Activated CD4-positive, alpha-beta memory T cell treated with anti-CD3 and anti-CD28 coated beads, Interleukin-2, amount 10 ng/mL, durations not matched to agents 7 days and 5 days (primary cell): ENCODE results near the gene H2AZ2. TPM values are rescaled to one million over a fixed set of nuclear protein-coding genes. Genes with fewer than 3 reads are reported as not detected.
"Not testable (repeated sequence)": the region's sequence is repeated elsewhere in the genome, so short reads cannot be mapped to it uniquely, and the experiment has no call there.

Source experiments
- CTCF ChIA-PET: fragments of 350-600 bp; sonication (Branson Sonifier 250); formaldehyde crosslinking; loops from one replicate; lab custom pipeline; 2021; ENCODE audit warnings: antibody characterized with exemption, inconsistent platforms; lab: Charles Lee
- POLR2A ChIA-PET: fragments of 350-600 bp; sonication (Branson Sonifier 250); formaldehyde crosslinking; loops from one replicate; lab custom pipeline; 2021; ENCODE audit warnings: antibody characterized with exemption; lab: Charles Lee
- DNase-seq: peaks from one replicate; pipeline ENCODE4 v3.0.0-alpha.2; 2020
- H3K27ac Mint-ChIP-seq: one replicate; pipeline ENCODE4 v1.8.0; 2021; ENCODE audit warnings: mild to moderate bottlenecking, mixed read lengths
- H3K27me3 Mint-ChIP-seq: one replicate; pipeline ENCODE4 v1.8.0; 2021; ENCODE audit warnings: mixed read lengths
- H3K36me3 Mint-ChIP-seq: one replicate; pipeline ENCODE4 v1.8.0; 2021; ENCODE audit warnings: low read depth, mixed read lengths
- H3K4me1 Mint-ChIP-seq: one replicate; pipeline ENCODE4 v1.8.0; 2021; ENCODE audit warnings: mixed read lengths
- H3K4me3 Mint-ChIP-seq: one replicate; pipeline ENCODE4 v1.8.0; 2021; ENCODE audit warnings: mild to moderate bottlenecking, mixed read lengths
- H3K9me3 Mint-ChIP-seq: one replicate; pipeline ENCODE4 v1.8.0; 2021; ENCODE audit warnings: mixed read lengths
- total RNA-seq, 2 experiments: library from RNA; stranded (reverse); gene quantifications; one replicate each; pipeline ENCODE4 v1.2.3, GENCODE V29; 2021

The H2AZ2 gene
- total RNA-seq, 2 experiments from 2014 or later = 322 to 330 TPM

DNA sequence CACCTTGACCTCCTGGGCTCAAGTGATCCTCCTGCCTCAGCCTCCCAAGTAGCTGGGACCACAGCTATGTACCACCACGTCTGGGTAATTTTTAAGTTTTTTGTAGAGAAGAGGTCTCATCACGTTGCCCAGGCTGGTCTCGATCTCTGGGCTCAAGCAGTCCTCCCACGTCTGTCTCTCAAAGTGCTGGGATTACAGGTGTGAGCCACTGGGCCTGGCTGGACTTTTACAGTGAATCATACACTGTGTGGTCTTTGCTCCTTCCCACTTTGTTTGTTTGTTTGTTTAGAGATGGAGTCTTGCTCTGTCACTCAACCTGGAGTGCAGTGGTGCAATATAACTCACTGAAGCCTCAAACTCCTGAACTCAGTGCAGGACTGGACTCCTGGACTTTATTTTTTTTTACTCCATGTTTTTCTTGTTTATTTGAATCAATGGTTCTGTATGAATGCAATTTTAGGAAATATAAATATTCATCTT is 38.9 kb downstream of the H2AZ2 start:
- ChIA-PET POLR2A (interaction anchor here (1.7 kb wide), 1 partner anchor 11 kb away, joined by 5 read pairs; no protein-coding TSS in a partner anchor), CTCF (interaction anchor here (1.2 to 1.3 kb wide), 2 partner anchors 11 to 111 kb away, joined by 3 to 4 read pairs; no protein-coding TSS in a partner anchor)
- H3K4me3 Mint-ChIP-seq = no peak overlapping the region
- no peaks in the 10 kb centered on the region for H3K27me3 Mint-ChIP-seq
- H3K4me1 Mint-ChIP-seq = peaks cover 4% of the 10 kb centered on the region
- H3K9me3 Mint-ChIP-seq = no peaks in the 10 kb centered on the region
- no peak overlapping the region for H3K27ac Mint-ChIP-seq
- no peak for DNase-seq
- H3K36me3 Mint-ChIP-seq = peaks cover 9% of the 10 kb centered on the region

DNA sequence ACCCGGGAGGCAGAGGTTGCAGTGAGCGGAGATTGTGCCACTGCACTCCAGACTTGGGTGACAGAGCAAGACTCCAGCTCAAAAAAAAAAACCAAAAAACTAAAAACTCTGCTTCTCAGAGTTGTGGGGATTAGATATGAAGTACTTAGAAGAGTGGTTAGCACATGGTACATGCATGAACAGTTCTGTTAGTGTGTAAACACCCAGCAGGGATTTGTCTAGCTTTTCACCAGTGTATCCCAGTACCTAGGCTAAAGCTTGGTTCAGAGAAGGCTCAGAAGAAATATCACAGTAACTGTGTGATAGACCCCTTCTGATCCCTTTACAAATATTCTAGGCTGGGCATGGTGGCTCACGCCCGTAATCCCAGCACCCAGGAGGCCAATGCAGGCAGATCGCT is 41.9 kb downstream of the H2AZ2 start:
- peaks cover 14% of the 10 kb centered on the region for H3K4me1 Mint-ChIP-seq
- no peak overlapping the region for H3K4me3 Mint-ChIP-seq
- DNase-seq = no peak
- no peaks in the 10 kb centered on the region for H3K27me3 Mint-ChIP-seq
- no peak overlapping the region for H3K27ac Mint-ChIP-seq
- CTCF ChIA-PET = interaction anchor here (0.6 kb wide), 1 partner anchor 202 kb away, joined by 3 read pairs; no protein-coding TSS in a partner anchor
- no peaks in the 10 kb centered on the region for H3K9me3 Mint-ChIP-seq
- H3K36me3 Mint-ChIP-seq = peaks cover 32% of the 10 kb centered on the region
- POLR2A ChIA-PET = interaction anchor here (1.0 kb wide), 2 partner anchors 9 to 148 kb away, joined by 4 to 5 read pairs; partner anchors contain the start of gene PPIA

DNA sequence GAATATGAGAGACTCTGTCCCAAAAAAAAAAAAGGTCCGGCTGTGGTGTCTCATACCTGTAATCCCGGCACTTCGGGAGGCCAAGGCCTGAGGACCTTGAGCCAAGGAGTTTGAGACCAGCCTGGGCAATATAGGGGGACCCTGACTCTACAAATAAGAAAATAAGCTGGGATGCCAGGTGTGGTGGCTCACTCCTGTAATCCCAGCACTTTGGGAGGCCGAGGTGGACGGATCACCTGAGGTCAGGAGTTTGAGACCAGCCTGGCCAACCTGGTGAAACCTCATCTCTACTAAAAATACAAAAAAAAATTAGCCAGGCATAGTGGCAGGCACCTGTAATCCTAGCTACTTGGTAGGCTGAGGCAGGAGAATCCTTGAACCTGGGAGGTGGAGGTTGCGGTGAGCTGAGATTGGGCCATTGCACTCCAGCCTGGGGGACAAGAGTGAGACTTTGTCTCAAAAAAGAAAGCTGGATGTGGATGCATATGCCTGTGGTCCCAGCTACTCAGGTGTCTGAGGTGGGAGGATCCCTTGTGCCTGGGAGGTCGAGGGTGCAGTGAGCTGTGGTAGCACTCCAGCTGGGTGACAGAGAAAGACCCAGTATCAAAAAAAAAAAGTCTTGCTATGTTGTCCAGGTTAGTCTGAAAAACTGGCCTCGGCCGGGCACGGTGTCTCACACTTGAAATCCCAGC is 43.9 kb downstream of the H2AZ2 start:
- DNase-seq, H3K9me3 Mint-ChIP-seq, H3K27me3 Mint-ChIP-seq, H3K27ac Mint-ChIP-seq, H3K4me3 Mint-ChIP-seq, CTCF ChIA-PET: not testable (repeated sequence)
- H3K4me1 Mint-ChIP-seq = peaks cover 29% of the 10 kb centered on the region
- POLR2A ChIA-PET = interaction anchor here (0.6 kb wide), 1 partner anchor 131 kb away, joined by 3 read pairs; no protein-coding TSS in a partner anchor
- peaks cover 49% of the 10 kb centered on the region for H3K36me3 Mint-ChIP-seq

DNA sequence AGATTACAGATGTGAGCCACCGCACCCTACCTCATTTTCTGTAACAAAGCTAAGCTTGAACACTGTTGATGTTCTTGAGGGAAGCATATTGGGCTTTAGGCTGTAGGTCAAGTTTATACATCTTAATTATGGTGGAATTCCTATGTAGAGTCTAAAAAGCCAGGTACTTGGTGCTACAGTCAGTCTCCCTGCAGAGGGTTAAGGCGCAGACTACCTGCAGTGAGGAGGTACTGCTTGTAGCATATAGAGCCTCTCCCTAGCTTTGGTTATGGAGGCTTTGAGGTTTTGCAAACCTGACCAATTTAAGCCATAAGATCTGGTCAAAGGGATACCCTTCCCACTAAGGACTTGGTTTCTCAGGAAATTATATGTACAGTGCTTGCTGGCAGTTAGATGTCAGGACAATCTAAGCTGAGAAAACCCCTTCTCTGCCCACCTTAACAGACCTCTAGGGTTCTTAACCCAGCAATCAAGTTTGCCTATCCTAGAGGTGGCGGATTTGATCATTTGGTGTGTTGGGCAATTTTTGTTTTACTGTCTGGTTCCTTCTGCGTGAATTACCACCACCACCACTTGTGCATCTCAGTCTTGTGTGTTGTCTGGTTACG is 45.4 kb downstream of the H2AZ2 start:
- H3K4me1 Mint-ChIP-seq = peaks cover 39% of the 10 kb centered on the region
- no peak overlapping the region for H3K4me3 Mint-ChIP-seq
- H3K36me3 Mint-ChIP-seq = peaks cover 63% of the 10 kb centered on the region
- CTCF ChIA-PET = no interaction called here
- no peaks in the 10 kb centered on the region for H3K27me3 Mint-ChIP-seq
- no peak overlapping the region for H3K27ac Mint-ChIP-seq
- DNase-seq = no peak
- H3K9me3 Mint-ChIP-seq = no peaks in the 10 kb centered on the region
- POLR2A ChIA-PET = interaction anchor here (0.8 to 1.0 kb wide), 4 partner anchors 9 to 196 kb away, joined by 3 to 4 read pairs (median 4); partner anchors contain the start of gene OGDH

DNA sequence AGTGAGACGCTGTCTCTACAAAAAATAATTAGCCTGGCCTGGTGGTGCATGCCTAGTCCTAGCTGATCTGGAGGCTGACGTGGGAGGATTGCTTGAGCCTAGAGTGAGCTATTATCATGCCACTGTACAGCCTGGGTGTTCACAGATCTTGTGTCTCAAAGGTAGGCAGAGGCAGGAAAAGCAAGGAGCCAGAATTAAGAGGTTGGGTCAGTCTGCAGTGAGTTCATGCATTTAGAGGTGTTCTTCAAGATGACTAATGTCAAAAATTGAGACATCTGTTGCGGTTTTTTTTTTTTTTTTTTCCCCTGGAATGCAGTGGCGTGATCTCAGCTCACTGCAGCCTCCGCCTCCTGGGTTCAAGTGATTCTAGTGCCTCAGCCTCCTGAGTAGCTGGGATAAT is 46.0 kb downstream of the H2AZ2 start:
- Mint-ChIP-seq H3K27ac (no peak overlapping the region), H3K4me3 (no peak overlapping the region), H3K27me3 (no peaks in the 10 kb centered on the region), H3K9me3 (no peaks in the 10 kb centered on the region), H3K36me3 (peaks cover 68% of the 10 kb centered on the region), H3K4me1 (peaks cover 39% of the 10 kb centered on the region)
- ChIA-PET POLR2A (interaction anchor here (0.8 to 1.3 kb wide), 3 partner anchors 28 to 228 kb away, joined by 3 to 4 read pairs (median 4); partner anchors contain the start of genes DDX56 and OGDH), CTCF (interaction anchor here (1.5 kb wide), 1 partner anchor 51 kb away, joined by 6 read pairs; no protein-coding TSS in a partner anchor)
- no peak for DNase-seq

DNA sequence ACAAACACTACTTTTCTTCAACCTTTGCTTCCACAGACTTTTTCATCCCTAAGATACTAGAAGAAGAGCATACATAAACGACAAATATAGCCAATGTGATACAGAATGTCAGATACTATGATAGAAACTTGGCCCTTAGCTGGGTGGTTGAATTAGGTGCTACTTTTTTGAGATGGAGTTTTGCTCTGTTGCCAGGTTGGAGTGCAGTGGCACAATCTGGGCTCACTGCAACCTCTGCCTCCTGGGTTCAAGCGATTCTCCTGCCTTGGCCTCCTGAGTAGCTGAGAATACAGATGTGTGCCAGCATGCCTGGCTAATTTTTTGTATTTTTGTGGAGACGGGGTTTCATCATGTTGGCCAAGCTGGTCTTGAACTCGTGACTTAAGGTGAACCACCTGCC is 47.9 kb downstream of the H2AZ2 start:
- H3K27ac Mint-ChIP-seq = peak overlapping the region; percentile 7
- H3K36me3 Mint-ChIP-seq = peaks cover 67% of the 10 kb centered on the region

DNA sequence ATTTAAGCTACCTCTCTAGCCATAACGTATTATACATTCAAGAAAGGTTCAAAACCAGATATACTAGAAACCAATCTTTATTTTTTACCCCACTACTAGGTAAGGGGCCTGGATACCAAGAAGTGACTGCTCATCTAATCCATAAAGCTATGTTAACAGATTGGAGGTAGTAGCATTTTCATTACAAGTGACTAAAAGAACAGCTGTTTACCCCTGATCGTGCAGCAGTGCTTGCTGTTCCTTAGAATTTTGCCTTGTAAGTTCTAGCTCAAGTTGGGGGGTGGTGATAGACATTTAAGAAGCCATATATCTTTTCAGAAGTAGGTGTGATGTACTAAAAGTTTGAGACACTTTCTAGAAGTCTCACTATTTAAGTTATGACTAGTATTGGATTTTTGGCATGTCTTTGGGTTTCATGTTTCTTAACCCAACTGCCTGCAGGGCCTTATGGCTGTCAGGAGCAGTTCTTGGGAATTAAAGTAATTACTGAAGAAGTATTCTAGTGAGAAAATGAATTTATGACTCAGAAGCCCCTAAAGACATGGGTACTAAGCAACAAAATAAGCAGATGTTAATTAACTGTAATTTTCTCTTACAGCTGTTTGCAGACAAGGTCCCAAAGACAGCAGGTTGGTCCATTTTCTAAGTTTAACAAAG is 49.1 kb downstream of the H2AZ2 start:
- peaks cover 58% of the 10 kb centered on the region for H3K36me3 Mint-ChIP-seq
- ChIA-PET CTCF (interaction anchor here (0.7 to 1.9 kb wide), 11 partner anchors 9 to 217 kb away, joined by 3 to 10 read pairs (median 4); partner anchors contain the start of genes H2AZ2, PURB and TMED4), POLR2A (interaction anchor here (0.6 to 3.5 kb wide), 28 partner anchors 9 to 312 kb away, joined by 3 to 122 read pairs (median 4); partner anchors contain the start of genes DDX56, H2AZ2, NUDCD3 and OGDH)
- no peak for DNase-seq
- H3K27ac Mint-ChIP-seq = peak overlapping the region; percentile 93
- H3K4me3 Mint-ChIP-seq = peak overlapping the region; percentile 81
- peaks cover 45% of the 10 kb centered on the region for H3K4me1 Mint-ChIP-seq
- H3K9me3 Mint-ChIP-seq = no peaks in the 10 kb centered on the region
- no peaks in the 10 kb centered on the region for H3K27me3 Mint-ChIP-seq

More for the DNA sequence above, 47.9 kb downstream of the H2AZ2 start:
- DNase-seq = no peak
- Mint-ChIP-seq H3K4me1 (peaks cover 44% of the 10 kb centered on the region), H3K27me3 (no peaks in the 10 kb centered on the region), H3K4me3 (no peak overlapping the region), H3K9me3 (no peaks in the 10 kb centered on the region)
- ChIA-PET POLR2A (interaction anchor here (1.0 to 3.5 kb wide), 3 partner anchors 46 to 193 kb away, joined by 3 to 37 read pairs (median 6); partner anchors contain the start of gene OGDH), CTCF (interaction anchor here (0.6 kb wide), 1 partner anchor 23 kb away, joined by 4 read pairs; no protein-coding TSS in a partner anchor)

DNA sequence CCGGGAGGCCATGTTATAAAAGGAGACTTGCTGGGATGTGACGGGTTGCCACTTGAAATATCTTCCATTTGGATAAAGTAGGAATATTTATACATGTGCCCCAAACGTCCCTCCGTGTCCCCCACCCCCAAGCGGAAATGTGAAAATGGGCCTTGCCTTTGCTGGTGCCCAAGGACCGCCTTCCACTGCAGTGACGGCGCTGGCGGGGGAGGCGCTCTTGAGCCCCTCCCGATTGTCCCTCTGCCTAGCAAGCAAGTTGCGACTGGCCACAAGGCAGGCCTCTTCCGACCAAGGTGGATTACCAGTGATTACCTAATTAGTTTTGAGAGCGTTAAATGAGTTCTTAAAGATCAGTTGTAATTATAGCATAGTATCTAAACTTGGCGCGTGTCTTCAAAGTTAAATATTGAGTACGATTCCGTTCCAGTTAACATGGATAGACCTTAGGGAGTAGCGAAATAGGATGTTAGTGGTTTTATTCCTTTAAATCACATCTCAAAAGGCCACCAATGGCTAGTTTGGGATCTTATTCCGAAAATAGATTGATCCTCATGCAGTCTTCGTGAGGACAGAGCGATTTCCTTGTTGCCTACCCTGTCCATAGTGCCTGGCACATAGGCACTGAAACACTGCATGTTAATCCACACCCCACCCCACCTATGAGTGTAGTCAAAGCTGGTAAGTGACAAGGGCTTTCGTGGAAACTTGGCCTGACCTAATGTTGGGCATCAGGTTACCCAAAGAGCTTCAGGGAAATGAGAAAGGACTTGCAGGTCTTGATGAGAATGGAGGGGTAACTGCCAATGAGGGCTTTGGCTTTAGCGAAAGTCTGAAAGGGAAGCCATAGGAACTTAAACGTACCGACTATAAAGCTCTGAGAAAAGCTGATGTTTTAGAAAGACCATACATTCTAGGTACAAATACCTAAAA is 50.3 kb downstream of the H2AZ2 start:
- peaks cover 44% of the 10 kb centered on the region for H3K4me1 Mint-ChIP-seq
- no peaks in the 10 kb centered on the region for H3K27me3 Mint-ChIP-seq
- ChIA-PET POLR2A (interaction anchor here (0.6 to 3.5 kb wide), 45 partner anchors 8 to 313 kb away, joined by 3 to 122 read pairs (median 4); partner anchors contain the start of genes DDX56, H2AZ2, NUDCD3 and OGDH), CTCF (interaction anchor here (0.6 to 1.9 kb wide), 13 partner anchors 11 to 224 kb away, joined by 3 to 10 read pairs (median 4); partner anchors contain the start of genes DDX56, H2AZ2, PURB and TMED4)
- peak; percentile 89 for DNase-seq
- H3K27ac Mint-ChIP-seq = peak overlapping the region; percentile 93
- peaks cover 52% of the 10 kb centered on the region for H3K36me3 Mint-ChIP-seq
- peak overlapping the region; percentile 81 for H3K4me3 Mint-ChIP-seq
- H3K9me3 Mint-ChIP-seq = no peaks in the 10 kb centered on the region

DNA sequence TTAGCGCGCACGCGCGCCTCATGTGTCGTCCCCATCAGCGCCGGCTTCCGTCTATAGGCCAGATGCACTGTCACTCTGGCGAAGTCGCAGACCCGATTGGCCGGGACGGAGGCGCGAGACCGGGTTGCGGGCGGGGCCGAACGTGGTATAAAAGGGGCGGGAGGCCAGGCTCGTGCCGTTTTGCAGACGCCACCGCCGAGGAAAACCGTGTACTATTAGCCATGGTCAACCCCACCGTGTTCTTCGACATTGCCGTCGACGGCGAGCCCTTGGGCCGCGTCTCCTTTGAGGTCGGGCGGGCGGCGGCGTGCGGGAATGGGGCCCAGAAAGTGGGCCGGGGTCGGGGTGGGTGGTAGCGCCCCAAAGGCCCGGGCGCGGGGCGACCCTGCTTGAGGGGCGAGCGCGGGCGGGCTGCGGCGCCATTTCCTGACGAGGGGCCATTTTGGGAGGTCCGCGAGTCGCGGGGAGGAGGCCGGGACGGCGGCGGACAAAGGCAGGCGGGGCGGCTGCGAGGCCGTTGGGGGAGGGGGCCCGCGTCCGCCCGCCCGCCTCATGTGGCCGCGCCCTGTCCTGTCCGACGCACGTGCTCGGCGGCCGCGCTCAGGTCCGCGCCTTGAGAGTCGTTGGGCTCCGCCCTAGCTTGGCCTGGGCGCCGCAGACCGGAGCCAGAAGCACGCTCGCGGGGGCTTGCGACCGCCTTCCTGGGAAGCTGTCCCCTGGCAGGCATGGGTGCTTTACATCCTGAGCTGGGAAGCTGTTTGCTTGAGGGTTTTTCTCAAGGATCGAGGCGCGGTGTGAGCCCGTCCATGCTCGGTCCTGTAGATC is 51.2 kb downstream of the H2AZ2 start, which contains the start of gene PPIA:
Gene PPIA, plus strand, starts transcription at position 178 of the 825 bp plus-strand sequence. Its CDS starts 44 bp downstream, at position 222.
- ChIA-PET POLR2A (interaction anchor here (0.7 to 3.5 kb wide), 26 partner anchors 9 to 307 kb away, joined by 3 to 122 read pairs (median 5); partner anchors contain the start of genes DDX56, H2AZ2, NUDCD3 and OGDH), CTCF (interaction anchor here (0.6 to 1.9 kb wide), 4 partner anchors 85 to 223 kb away, joined by 3 to 5 read pairs (median 4); partner anchors contain the start of genes DDX56 and OGDH)
- Mint-ChIP-seq H3K4me3 (peak within 1 kb of the TSS; percentile 81), H3K36me3 (peaks cover 43% of the 10 kb centered on the region), H3K9me3 (no peaks in the 10 kb centered on the region), H3K27ac (peak within 1 kb of the TSS; percentile 93), H3K4me1 (peaks cover 40% of the 10 kb centered on the region), H3K27me3 (no peaks in the 10 kb centered on the region)
- DNase-seq = peak; percentile 99

DNA sequence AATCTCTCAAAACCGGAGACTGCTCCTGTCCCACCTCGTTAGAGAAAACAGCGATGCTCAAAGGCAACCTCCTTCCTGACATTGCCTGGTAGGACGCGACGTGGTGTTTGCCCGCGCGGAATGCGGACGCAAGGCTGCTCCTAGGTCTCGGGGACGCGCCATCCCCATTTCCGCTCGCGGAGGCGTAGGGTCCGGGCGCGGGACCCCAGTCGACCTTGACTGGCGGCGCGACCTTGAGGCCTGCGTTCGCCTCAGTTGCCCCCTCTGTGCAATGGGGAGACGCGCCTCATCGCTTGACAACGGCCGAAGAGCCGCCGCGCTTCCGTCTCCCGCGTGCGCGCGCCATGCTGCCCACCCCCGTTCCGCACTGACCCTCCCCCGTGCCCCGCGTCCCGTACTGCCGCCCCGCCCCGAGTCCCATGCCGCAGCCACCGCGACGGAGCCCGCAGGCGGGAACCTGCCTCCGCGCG is 51.8 kb downstream of the H2AZ2 start:
- peak overlapping the region; percentile 93 for H3K27ac Mint-ChIP-seq
- CTCF ChIA-PET = interaction anchor here (0.6 kb wide), 1 partner anchor 209 kb away, joined by 3 read pairs; no protein-coding TSS in a partner anchor
- H3K4me3 Mint-ChIP-seq = peak overlapping the region; percentile 81
- POLR2A ChIA-PET = interaction anchor here (1.3 to 3.2 kb wide), 7 partner anchors 39 to 214 kb away, joined by 4 to 39 read pairs (median 5); partner anchors contain the start of genes OGDH, PURB and TMED4
- H3K9me3 Mint-ChIP-seq = no peaks in the 10 kb centered on the region
- H3K4me1 Mint-ChIP-seq = peaks cover 33% of the 10 kb centered on the region
- no peaks in the 10 kb centered on the region for H3K27me3 Mint-ChIP-seq
- peaks cover 37% of the 10 kb centered on the region for H3K36me3 Mint-ChIP-seq
- DNase-seq = no peak
